ENCODE results near the gene RABGAP1L. TPM values are rescaled to one million over a fixed set of nuclear protein-coding genes. Genes with fewer than 3 reads are reported as not detected.

The RABGAP1L gene
- total and polyA plus RNA-seq, 4 donors = 4.8 to 53.5 (median 18.8) TPM

- no peaks in the 10 kb centered on the region for H3K27me3 ChIP-seq (ENCODE audit: control insufficient read depth in 4 of 4, insufficient read depth in 4 of 4, low read length in 3 of 4)
- TF ChIP-seq FOXA2 (IDR thresholded peaks at IDR 0.05) = no peak
- peak; percentile 56 to 66 for TF ChIP-seq HNF4A (conservative IDR thresholded peaks at IDR 0.05)
- TF ChIP-seq YY1 (IDR thresholded peaks at IDR 0.05) = no peak
- no peak overlapping the region for H3K4me3 ChIP-seq (ENCODE audit: low read depth in 1 of 3, low read length in 3 of 3)
- no peak for DNase-seq (ENCODE audit: low spot score)
- 51% methylated on average over 1 of the region's 1 CpG for WGBS
- no peak overlapping the region for H3K27ac ChIP-seq (ENCODE audit: low read depth in 1 of 2, low read length in 2 of 2)
- H3K9me3 ChIP-seq (ENCODE audit: control insufficient read depth in 4 of 4, low read length in 3 of 4) = no peaks in the 10 kb centered on the region
- no peaks in the 10 kb centered on the region for H3K4me1 ChIP-seq (ENCODE audit: control insufficient read depth in 4 of 4, insufficient read depth in 4 of 4, low read length in 3 of 4)
- H3K9ac ChIP-seq (ENCODE audit: low read depth in 1 of 2, low read length in 2 of 2) = no peak overlapping the region
- no peaks in the 10 kb centered on the region for H3K36me3 ChIP-seq (ENCODE audit: control insufficient read depth in 4 of 4, insufficient read depth in 3 of 4, low read depth in 1 of 4, low read length in 3 of 4)
Observed at GRCh38 chr1:174689524-174689923, 530.2 kb downstream of the RABGAP1L start.

- Histone ChIP-seq H3K9ac (ENCODE audit: low read depth in 1 of 2, low read length in 2 of 2) (no peak overlapping the region), H3K4me3 (ENCODE audit: low read depth in 1 of 3, low read length in 3 of 3) (no peak overlapping the region), H3K9me3 (ENCODE audit: control insufficient read depth in 4 of 4, low read length in 3 of 4) (no peaks in the 10 kb centered on the region), H3K36me3 (ENCODE audit: control insufficient read depth in 4 of 4, insufficient read depth in 3 of 4, low read depth in 1 of 4, low read length in 3 of 4) (no peaks in the 10 kb centered on the region), H3K27ac (ENCODE audit: low read depth in 1 of 2, low read length in 2 of 2) (no peak overlapping the region), H3K4me1 (ENCODE audit: control insufficient read depth in 4 of 4, insufficient read depth in 4 of 4, low read length in 3 of 4) (no peaks in the 10 kb centered on the region), H3K27me3 (ENCODE audit: control insufficient read depth in 4 of 4, insufficient read depth in 4 of 4, low read length in 3 of 4) (no peaks in the 10 kb centered on the region)
- DNase-seq (ENCODE audit: low spot score) = no peak
- TF ChIP-seq EGR1 (IDR thresholded peaks at IDR 0.05; ENCODE audit: low read depth in 2 of 2) (no peak), TAF1 (conservative IDR thresholded peaks at IDR 0.05) (no peak), JUND (IDR thresholded peaks at IDR 0.05) (no peak), SP1 (IDR thresholded peaks at IDR 0.05) (no peak), GABPA (IDR thresholded peaks at IDR 0.05 in 1 of 2, conservative IDR thresholded peaks at IDR 0.05 in 1 of 2) (no peak), RAD21 (IDR thresholded peaks at IDR 0.05) (no peak), ATF3 (IDR thresholded peaks at IDR 0.05) (no peak), YY1 (IDR thresholded peaks at IDR 0.05) (no peak), MAX (IDR thresholded peaks at IDR 0.05) (no peak), REST (IDR thresholded peaks at IDR 0.05) (no peak), HNF4G (IDR thresholded peaks at IDR 0.05) (no peak), CTCF (IDR thresholded peaks at IDR 0.05; ENCODE audit: low read depth, low read length, missing input control) (no peak), FOXA2 (IDR thresholded peaks at IDR 0.05) (no peak), RXRA (IDR thresholded peaks at IDR 0.05) (no peak), ZBTB33 (IDR thresholded peaks at IDR 0.05) (no peak), NR2F2 (IDR thresholded peaks at IDR 0.05) (no peak), FOXA1 (IDR thresholded peaks at IDR 0.05) (no peak), HNF4A (conservative IDR thresholded peaks at IDR 0.05) (no peak)
Observed at GRCh38 chr1:174690266-174690665, 530.9 kb downstream of the RABGAP1L start.

Measured in liver (tissue), 9 donors.